ENCODE measurements around the gene DAD1.

DNA sequence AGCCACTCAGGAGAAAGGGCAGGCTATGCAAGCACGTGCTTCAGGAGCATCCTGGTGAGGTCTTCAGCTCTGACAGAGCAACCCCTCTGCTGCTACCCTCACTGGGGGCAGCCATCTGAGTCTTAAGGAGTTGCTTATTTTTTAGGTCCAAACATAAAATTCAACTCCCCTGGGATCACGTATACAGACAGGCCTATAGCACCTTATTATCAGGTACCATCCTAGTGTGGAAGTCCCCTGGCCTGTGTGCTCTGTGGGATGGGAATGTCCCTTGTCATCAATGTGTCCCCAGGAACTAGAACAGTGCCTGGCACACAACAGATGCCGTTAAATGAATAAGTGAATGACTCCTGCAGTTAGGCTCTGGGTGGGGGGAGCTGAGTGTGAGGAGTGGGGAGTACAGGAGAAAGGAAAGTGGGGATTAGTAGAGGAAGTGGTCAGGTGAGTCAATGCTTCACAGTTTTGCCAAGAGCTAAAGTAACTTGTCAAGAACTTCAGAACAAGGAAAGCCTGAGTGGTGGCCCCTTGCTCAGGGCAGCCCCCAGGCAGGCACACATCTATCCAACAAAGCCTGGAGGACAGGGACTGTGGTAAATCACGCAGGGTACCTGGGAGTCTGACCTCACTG lies 33.5 kb downstream of the DAD1 start:
- TF ChIP-seq EZH2 (IDR thresholded peaks at IDR 0.05; ENCODE audit: low read length): no peak
- no peak for TF ChIP-seq CTCF (optimal IDR thresholded peaks at IDR 0.05 in 1 of 3, IDR thresholded peaks at IDR 0.05 in 1 of 3, conservative IDR thresholded peaks at IDR 0.05 in 1 of 3; ENCODE audit: extremely low read depth in 1 of 3, insufficient read depth in 2 of 3, low read length in 3 of 3)

Measured in keratinocyte (primary cell).